Measurements from ENCODE around the gene TM7SF3. TPM values are rescaled to one million over a fixed set of nuclear protein-coding genes. Genes with fewer than 3 reads are reported as not detected.
"Not testable (repeated sequence)": the region's sequence is repeated elsewhere in the genome, so short reads cannot be mapped to it uniquely, and the experiment has no call there.

The TM7SF3 gene
- total and polyA plus RNA-seq, 2 experiments from 2014 or later: 50.1 to 50.8 TPM

GRCh38 chr12:27055966-27056365 lies 41.8 kb upstream of the TM7SF3 start:
- Histone ChIP-seq H3K4me3 (no peak overlapping the region), H3K27ac (no peak overlapping the region), H3K36me3 (no peaks in the 10 kb centered on the region), H3K9me3 (ENCODE audit: low read depth) (no peaks in the 10 kb centered on the region), H3K4me1 (ENCODE audit: low read depth) (no peaks in the 10 kb centered on the region), H3K27me3 (peaks cover 16% of the 10 kb centered on the region)
- TF ChIP-seq, protein P1, sequence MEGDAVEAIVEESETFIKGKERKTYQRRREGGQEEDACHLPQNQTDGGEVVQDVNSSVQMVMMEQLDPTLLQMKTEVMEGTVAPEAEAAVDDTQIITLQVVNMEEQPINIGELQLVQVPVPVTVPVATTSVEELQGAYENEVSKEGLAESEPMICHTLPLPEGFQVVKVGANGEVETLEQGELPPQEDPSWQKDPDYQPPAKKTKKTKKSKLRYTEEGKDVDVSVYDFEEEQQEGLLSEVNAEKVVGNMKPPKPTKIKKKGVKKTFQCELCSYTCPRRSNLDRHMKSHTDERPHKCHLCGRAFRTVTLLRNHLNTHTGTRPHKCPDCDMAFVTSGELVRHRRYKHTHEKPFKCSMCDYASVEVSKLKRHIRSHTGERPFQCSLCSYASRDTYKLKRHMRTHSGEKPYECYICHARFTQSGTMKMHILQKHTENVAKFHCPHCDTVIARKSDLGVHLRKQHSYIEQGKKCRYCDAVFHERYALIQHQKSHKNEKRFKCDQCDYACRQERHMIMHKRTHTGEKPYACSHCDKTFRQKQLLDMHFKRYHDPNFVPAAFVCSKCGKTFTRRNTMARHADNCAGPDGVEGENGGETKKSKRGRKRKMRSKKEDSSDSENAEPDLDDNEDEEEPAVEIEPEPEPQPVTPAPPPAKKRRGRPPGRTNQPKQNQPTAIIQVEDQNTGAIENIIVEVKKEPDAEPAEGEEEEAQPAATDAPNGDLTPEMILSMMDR (IDR thresholded peaks at IDR 0.05; ENCODE audit: low read depth, low read length): no peak
- no peak for DNase-seq (ENCODE audit: low read depth in 1 of 2, low spot score in 1 of 2)

GRCh38 chr12:27052742-27053141 lies 38.6 kb upstream of the TM7SF3 start:
- Histone ChIP-seq H3K4me3 (no peak overlapping the region), H3K27me3 (peaks cover 16% of the 10 kb centered on the region), H3K4me1 (ENCODE audit: low read depth) (no peaks in the 10 kb centered on the region), H3K27ac (no peak overlapping the region), H3K36me3 (no peaks in the 10 kb centered on the region), H3K9me3 (ENCODE audit: low read depth) (no peaks in the 10 kb centered on the region)
- TF ChIP-seq, protein P1 (IDR thresholded peaks at IDR 0.05; ENCODE audit: low read depth, low read length): no peak
- DNase-seq (ENCODE audit: low read depth in 1 of 2, low spot score in 1 of 2): no peak

GRCh38 chr12:27052176-27052575 lies 38.0 kb upstream of the TM7SF3 start:
- Histone ChIP-seq H3K4me1 (ENCODE audit: low read depth) (no peaks in the 10 kb centered on the region), H3K4me3 (no peak overlapping the region), H3K36me3 (no peaks in the 10 kb centered on the region), H3K27ac (no peak overlapping the region), H3K27me3 (peaks cover 14% of the 10 kb centered on the region), H3K9me3 (ENCODE audit: low read depth) (no peaks in the 10 kb centered on the region)
- TF ChIP-seq, protein P1 (IDR thresholded peaks at IDR 0.05; ENCODE audit: low read depth, low read length): no peak
- no peak for DNase-seq (ENCODE audit: low read depth in 1 of 2, low spot score in 1 of 2)

GRCh38 chr12:27048822-27049752 lies 34.9 kb upstream of the TM7SF3 start:
- no peaks in the 10 kb centered on the region for H3K9me3 ChIP-seq (ENCODE audit: low read depth)
- no peaks in the 10 kb centered on the region for H3K27me3 ChIP-seq
- no peak overlapping the region for H3K4me3 ChIP-seq
- H3K36me3 ChIP-seq: no peaks in the 10 kb centered on the region
- no peak overlapping the region for H3K27ac ChIP-seq
- TF ChIP-seq, protein P1 (IDR thresholded peaks at IDR 0.05; ENCODE audit: low read depth, low read length): no peak
- no peaks in the 10 kb centered on the region for H3K4me1 ChIP-seq (ENCODE audit: low read depth)
- DNase-seq (ENCODE audit: low read depth in 1 of 2, low spot score in 1 of 2): peak in 1 of 2 donors; percentile 90

GRCh38 chr12:27042018-27042417 lies 27.8 kb upstream of the TM7SF3 start:
- not testable (repeated sequence) for H3K36me3 ChIP-seq; DNase-seq (ENCODE audit: low read depth in 1 of 2, low spot score in 1 of 2); H3K27ac ChIP-seq; H3K4me3 ChIP-seq; H3K27me3 ChIP-seq; H3K4me1 ChIP-seq (ENCODE audit: low read depth); H3K9me3 ChIP-seq (ENCODE audit: low read depth)

DNA sequence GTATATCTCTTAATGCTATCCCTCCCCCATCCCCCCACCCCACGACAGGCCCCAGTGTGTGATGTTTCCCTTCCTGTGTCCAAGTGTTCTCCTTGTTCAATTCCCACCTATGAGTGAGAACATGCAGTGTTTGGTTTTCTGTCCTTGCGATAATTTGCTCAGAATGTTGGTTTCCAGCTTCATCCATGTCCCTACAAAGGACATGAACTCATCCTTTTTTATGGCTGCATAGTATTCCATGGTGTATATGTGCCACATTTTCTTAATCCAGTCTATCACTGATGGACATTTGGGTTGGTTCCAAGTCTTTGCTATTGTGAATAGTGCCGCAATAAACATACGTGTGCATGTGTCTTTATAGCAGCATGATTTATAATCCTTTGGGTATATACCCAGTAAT lies 26.5 kb upstream of the TM7SF3 start:
- H3K4me3 ChIP-seq; H3K27ac ChIP-seq; H3K36me3 ChIP-seq; H3K27me3 ChIP-seq; H3K4me1 ChIP-seq (ENCODE audit: low read depth); DNase-seq (ENCODE audit: low read depth in 1 of 2, low spot score in 1 of 2); H3K9me3 ChIP-seq (ENCODE audit: low read depth): not testable (repeated sequence)
